Measurements from ENCODE around the gene IQSEC2. TPM values are rescaled to one million over a fixed set of nuclear protein-coding genes. Genes with fewer than 3 reads are reported as not detected.

IQSEC2 gene
- total RNA-seq, 2 donors from 2014 or later, result 19.8 to 38.7 TPM

DNA sequence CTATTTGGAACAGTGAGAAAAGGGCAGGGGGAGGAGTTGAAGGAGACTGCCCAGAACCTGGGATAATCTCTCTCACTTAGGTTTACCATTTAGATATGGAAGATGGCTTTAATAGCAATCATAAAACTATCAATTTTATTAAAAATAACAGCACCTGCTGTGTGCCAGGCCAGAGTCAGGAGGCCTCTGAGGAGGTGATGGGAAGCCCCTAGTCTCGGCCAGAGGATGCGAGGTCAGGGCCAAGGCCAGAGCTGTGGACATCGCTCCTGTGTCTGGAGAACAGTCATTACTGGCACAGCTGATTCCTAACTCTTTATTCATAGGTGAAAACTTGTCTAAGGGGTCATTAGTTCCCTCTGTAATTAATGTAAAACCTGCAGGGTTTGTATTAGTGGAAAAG, 4.2 kb upstream of the IQSEC2 start:
- WGBS, result 87% methylated on average over 3 of the region's 3 CpGs
- Histone ChIP-seq H3K4me1 (replicated peaks) (peaks cover 4% of the 10 kb centered on the region), H3K4me3 (no peak overlapping the region), H3K27me3 (replicated peaks; ENCODE audit: insufficient read depth) (no peaks in the 10 kb centered on the region), H3K27ac (no peak overlapping the region), H3K36me3 (no peaks in the 10 kb centered on the region), H3K9me3 (no peaks in the 10 kb centered on the region)
- intact Hi-C loops (cut with DNase I), result loop anchor here (10.0 kb wide), 1 partner anchor 149 kb away; the partner anchor contains the start of gene HSD17B10
- TF ChIP-seq CTCF (IDR thresholded peaks at IDR 0.05) (no peak), POLR2A (IDR thresholded peaks at IDR 0.05) (no peak), POLR2AphosphoS5 (IDR thresholded peaks at IDR 0.05) (no peak)
- DNase-seq (ENCODE audit: low spot score), result no peak

DNA sequence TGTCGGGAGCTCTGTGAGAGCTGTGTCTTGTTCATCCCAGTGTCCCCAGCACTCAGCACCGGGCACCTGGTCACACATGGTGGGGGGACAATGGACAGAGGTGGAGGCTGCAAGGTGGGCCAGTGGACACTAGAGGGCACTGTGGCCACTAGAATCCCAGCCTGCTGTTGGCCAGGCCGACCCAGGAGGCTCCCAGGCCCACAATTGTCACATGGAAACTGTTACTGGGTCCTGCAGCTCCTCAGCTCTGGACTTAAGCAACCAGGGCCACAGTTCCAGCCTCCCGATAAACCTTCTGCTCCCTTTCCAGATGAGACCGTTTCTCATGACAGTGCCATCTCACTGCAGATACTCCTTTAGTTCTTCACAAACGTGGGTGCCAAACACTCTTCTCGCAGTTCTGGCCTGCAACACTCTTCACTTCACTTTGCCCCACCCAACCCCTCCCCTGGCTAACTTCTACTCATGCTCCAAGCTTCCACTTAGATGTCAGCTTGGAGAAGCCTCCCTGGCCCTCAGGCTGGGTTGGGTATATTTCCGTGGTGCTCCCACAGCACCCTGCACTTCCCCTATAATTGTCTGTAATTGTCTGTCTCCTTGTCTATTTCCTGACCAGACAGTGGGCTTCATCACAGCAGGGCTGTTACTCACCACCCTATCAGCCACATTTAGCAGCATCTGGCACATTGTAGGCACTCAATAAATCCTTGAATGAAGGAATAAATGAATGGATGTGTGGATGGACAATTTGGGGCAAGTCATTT, 3.5 kb upstream of the IQSEC2 start:
- Histone ChIP-seq H3K27ac (no peak overlapping the region), H3K36me3 (no peaks in the 10 kb centered on the region), H3K4me1 (replicated peaks) (peaks cover 4% of the 10 kb centered on the region), H3K4me3 (no peak overlapping the region), H3K27me3 (replicated peaks; ENCODE audit: insufficient read depth) (no peaks in the 10 kb centered on the region), H3K9me3 (no peaks in the 10 kb centered on the region)
- intact Hi-C loops (cut with DNase I), result loop anchor here (5.0 to 10.0 kb wide), 2 partner anchors 37 to 150 kb away; partner anchors contain the start of gene HSD17B10
- WGBS, result 29% methylated on average over 7 of the region's 8 CpGs
- TF ChIP-seq POLR2A (IDR thresholded peaks at IDR 0.05) (no peak), CTCF (IDR thresholded peaks at IDR 0.05) (peak in 3 of 4 experiments; percentile 44 to 66 (median 56)), POLR2AphosphoS5 (IDR thresholded peaks at IDR 0.05) (no peak)
- peak; percentile 15 for DNase-seq (ENCODE audit: low spot score)

GRCh38 chrX:53283567-53283966, 2.2 kb upstream of the IQSEC2 start:
- H3K4me3 ChIP-seq, result no peak overlapping the region
- no peaks in the 10 kb centered on the region for H3K27me3 ChIP-seq (replicated peaks; ENCODE audit: insufficient read depth)
- WGBS, result 76% methylated on average over 3 of the region's 3 CpGs
- H3K9me3 ChIP-seq, result no peaks in the 10 kb centered on the region
- TF ChIP-seq POLR2A (IDR thresholded peaks at IDR 0.05), result no peak
- no peak for TF ChIP-seq POLR2AphosphoS5 (IDR thresholded peaks at IDR 0.05)
- TF ChIP-seq CTCF (IDR thresholded peaks at IDR 0.05), result no peak
- H3K4me1 ChIP-seq (replicated peaks), result peaks cover 4% of the 10 kb centered on the region
- intact Hi-C loops (cut with DNase I), result loop anchor here (5.0 to 10.0 kb wide), 2 partner anchors 39 to 151 kb away; partner anchors contain the start of gene HSD17B10
- H3K36me3 ChIP-seq, result no peaks in the 10 kb centered on the region
- no peak for DNase-seq (ENCODE audit: low spot score)
- no peak overlapping the region for H3K27ac ChIP-seq

DNA sequence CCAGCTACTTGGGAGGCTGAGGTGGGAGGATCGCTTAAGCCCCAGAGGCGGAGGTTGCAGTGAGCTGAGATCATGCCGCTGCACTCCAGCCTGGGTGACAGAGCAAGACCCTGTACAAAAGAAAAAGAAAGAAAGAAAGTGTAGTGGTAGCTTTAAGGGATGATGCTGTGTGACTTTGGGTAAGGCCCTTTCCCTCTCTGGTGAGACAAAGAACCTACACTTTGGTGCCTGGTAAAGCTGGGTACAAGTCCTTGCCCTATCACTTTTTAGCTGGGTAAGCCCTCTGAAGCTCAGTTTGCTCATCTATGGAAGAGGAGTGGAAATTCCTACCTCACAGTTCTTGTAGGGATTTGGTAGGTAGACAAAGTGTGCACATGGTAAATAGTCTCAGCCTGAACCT, 1.7 kb upstream of the IQSEC2 start:
- H3K27me3 ChIP-seq (replicated peaks; ENCODE audit: insufficient read depth), result no peaks in the 10 kb centered on the region
- peaks cover 4% of the 10 kb centered on the region for H3K4me1 ChIP-seq (replicated peaks)
- intact Hi-C loops (cut with DNase I), result loop anchor here (5.0 to 10.0 kb wide), 2 partner anchors 39 to 152 kb away; partner anchors contain the start of gene HSD17B10
- no peaks in the 10 kb centered on the region for H3K36me3 ChIP-seq
- 100% methylated on average over 3 of the region's 3 CpGs for WGBS
- no peak for DNase-seq (ENCODE audit: low spot score)
- H3K27ac ChIP-seq, result no peak overlapping the region
- no peak overlapping the region for H3K4me3 ChIP-seq
- TF ChIP-seq CTCF (IDR thresholded peaks at IDR 0.05), result no peak
- no peak for TF ChIP-seq POLR2AphosphoS5 (IDR thresholded peaks at IDR 0.05)
- TF ChIP-seq POLR2A (IDR thresholded peaks at IDR 0.05), result no peak
- H3K9me3 ChIP-seq, result no peaks in the 10 kb centered on the region
